Calu3 (cell line): Measurements from ENCODE around the gene FAM25A. TPM values are rescaled to one million over a fixed set of nuclear protein-coding genes. Genes with fewer than 3 reads are reported as not detected.
A peak's percentile ranks its signal among the peaks of the same experiment; 100 is the strongest.
"Not testable (repeated sequence)": the region's sequence is repeated elsewhere in the genome, so short reads cannot be mapped to it uniquely, and the experiment has no call there.

Experiments used
- Bru-seq: library from RNA; stranded (reverse); fragments of 400-500 nt; gene quantifications from one replicate; lab custom pipeline; 2021; lab: Mats Ljungman, UMichigan
- BruChase-seq, 2 experiments: library from RNA; stranded (reverse); fragments of 400-500 nt; gene quantifications; one replicate each; lab custom pipeline; 2021; lab: Mats Ljungman, UMichigan
- BruUV-seq: library from RNA; stranded (reverse); fragments of 400-500 nt; replicated peaks from 2 replicates; lab custom pipeline; 2021; lab: Mats Ljungman, UMichigan
- CTCF ChIA-PET: fragments of 300-600 bp; sonication (Branson Sonifier 250); formaldehyde crosslinking; loops from one replicate; lab custom pipeline; 2022; ENCODE audit warnings: antibody characterized with exemption; lab: Charles Lee
- DNase-seq: peaks from one replicate; pipeline ENCODE4 v3.0.0; 2022
- H3K27ac Mint-ChIP-seq: one replicate; pipeline ENCODE4 v1.8.0; 2022; ENCODE audit warnings: mixed read lengths; ENCODE audit not compliant: unreplicated experiment
- H3K27me3 Mint-ChIP-seq: one replicate; pipeline ENCODE4 v1.8.0; 2022; ENCODE audit warnings: mixed read lengths; ENCODE audit not compliant: unreplicated experiment
- H3K36me3 Mint-ChIP-seq: one replicate; pipeline ENCODE4 v1.8.0; 2022; ENCODE audit warnings: mild to moderate bottlenecking, moderate library complexity, mixed read lengths; ENCODE audit not compliant: insufficient read depth, unreplicated experiment
- H3K4me1 Mint-ChIP-seq: one replicate; pipeline ENCODE4 v1.8.0; 2022; ENCODE audit warnings: mild to moderate bottlenecking, low read depth, mixed read lengths; ENCODE audit not compliant: unreplicated experiment
- H3K4me3 Mint-ChIP-seq: one replicate; pipeline ENCODE4 v1.8.0; 2022; ENCODE audit warnings: mild to moderate bottlenecking, low read depth, moderate library complexity, mixed read lengths; ENCODE audit not compliant: unreplicated experiment
- H3K9me3 Mint-ChIP-seq: one replicate; pipeline ENCODE4 v1.8.0; 2022; ENCODE audit warnings: low read depth, mixed read lengths; ENCODE audit not compliant: unreplicated experiment
- intact Hi-C: fragments of 100-400 bp; cut with micrococcal nuclease; formaldehyde crosslinking; loops from one replicate; pipeline ENCODE4 v1.10.0; 2022; ENCODE audit not compliant: unreplicated experiment
- long read RNA-seq: library from polyadenylated mRNA; stranded (forward); transcript quantifications from one replicate; pipeline ENCODE4 v2.0.0, GENCODE V29; 2022
- total RNA-seq: library from RNA; stranded (reverse); gene quantifications from 2 replicates; pipeline ENCODE4 v1.2.3, GENCODE V29; 2022
- TF ChIP-seq, protein P1 (sequence below): fragments of 200-600 bp; IDR thresholded peaks from one replicate; pipeline ENCODE4 v1.8.0; 2022; ENCODE audit warnings: antibody characterized with exemption; ENCODE audit not compliant: unreplicated experiment

The FAM25A gene
- total RNA-seq (not detected in 2 replicates), Bru-seq, nascent RNA (not detected), BruChase-seq, experiment 1, labeled RNA remaining after a 6-hour chase (not detected), BruChase-seq, experiment 2, labeled RNA remaining after a 2-hour chase (not detected)
- long read RNA-seq, partial matches to known transcripts: 0 of 1 reads
- long read RNA-seq, other reads (novel, unspliced or antisense): 0 of 1 reads

DNA sequence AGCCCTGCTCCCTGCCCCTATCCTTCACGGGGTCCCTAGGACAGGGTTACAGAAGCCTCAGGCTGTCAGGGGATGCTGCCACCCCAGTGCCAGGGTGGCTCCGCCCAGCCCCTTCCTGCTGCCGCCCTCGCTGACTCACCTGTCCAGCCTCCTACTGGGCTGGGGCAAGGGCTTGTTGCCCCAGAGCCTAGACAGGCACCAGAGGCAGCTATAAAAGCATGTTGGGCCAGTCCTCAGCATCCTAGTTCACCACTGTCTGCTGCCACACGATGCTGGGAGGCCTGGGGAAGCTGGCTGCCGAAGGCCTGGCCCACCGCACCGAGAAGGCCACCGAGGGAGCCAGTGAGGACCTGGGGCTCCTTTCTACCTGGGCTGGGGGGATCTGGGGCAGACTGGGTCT lies at the start of gene FAM25A:
TSS of gene FAM25A (plus strand) at position 239 of the 400 bp plus-strand sequence. CDS start at position 270, 31 bp downstream.
- CTCF ChIA-PET, H3K9me3 Mint-ChIP-seq, H3K27me3 Mint-ChIP-seq, BruUV-seq, H3K4me3 Mint-ChIP-seq, H3K27ac Mint-ChIP-seq, H3K36me3 Mint-ChIP-seq, intact Hi-C loops, H3K4me1 Mint-ChIP-seq: not testable (repeated sequence)
- peak; percentile 25 for DNase-seq

DNA sequence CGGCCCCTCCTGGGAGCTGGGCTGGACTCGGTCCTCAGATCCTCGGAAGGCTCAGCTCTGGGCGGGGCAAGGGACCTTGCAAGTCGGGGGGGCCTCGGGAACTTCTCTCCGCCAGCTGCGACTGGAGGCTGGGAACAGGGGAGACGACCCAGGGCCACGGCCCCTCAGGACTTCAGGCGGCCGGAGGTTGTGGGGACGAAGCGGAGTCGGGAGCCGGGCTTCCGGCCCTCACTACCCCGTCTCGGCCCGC lies 49.2 kb upstream of the FAM25A start:
- Mint-ChIP-seq H3K9me3 (no peaks in the 10 kb centered on the region), H3K4me1 (peaks cover 27% of the 10 kb centered on the region), H3K27ac (no peak overlapping the region), H3K4me3 (peak overlapping the region; percentile 74), H3K27me3 (no peaks in the 10 kb centered on the region), H3K36me3 (peaks cover 9% of the 10 kb centered on the region)
- BruUV-seq: no TSS peak
- intact Hi-C loops: loop anchor here (5.0 kb wide), 1 partner anchor 121 kb away; the partner anchor contains the start of gene GLUD1
- CTCF ChIA-PET: interaction anchor here (1.0 kb wide), 1 partner anchor 16 kb away, joined by 5 read pairs; no protein-coding TSS in a partner anchor
- TF ChIP-seq, protein P1, sequence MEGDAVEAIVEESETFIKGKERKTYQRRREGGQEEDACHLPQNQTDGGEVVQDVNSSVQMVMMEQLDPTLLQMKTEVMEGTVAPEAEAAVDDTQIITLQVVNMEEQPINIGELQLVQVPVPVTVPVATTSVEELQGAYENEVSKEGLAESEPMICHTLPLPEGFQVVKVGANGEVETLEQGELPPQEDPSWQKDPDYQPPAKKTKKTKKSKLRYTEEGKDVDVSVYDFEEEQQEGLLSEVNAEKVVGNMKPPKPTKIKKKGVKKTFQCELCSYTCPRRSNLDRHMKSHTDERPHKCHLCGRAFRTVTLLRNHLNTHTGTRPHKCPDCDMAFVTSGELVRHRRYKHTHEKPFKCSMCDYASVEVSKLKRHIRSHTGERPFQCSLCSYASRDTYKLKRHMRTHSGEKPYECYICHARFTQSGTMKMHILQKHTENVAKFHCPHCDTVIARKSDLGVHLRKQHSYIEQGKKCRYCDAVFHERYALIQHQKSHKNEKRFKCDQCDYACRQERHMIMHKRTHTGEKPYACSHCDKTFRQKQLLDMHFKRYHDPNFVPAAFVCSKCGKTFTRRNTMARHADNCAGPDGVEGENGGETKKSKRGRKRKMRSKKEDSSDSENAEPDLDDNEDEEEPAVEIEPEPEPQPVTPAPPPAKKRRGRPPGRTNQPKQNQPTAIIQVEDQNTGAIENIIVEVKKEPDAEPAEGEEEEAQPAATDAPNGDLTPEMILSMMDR: no peak
- DNase-seq: no peak

DNA sequence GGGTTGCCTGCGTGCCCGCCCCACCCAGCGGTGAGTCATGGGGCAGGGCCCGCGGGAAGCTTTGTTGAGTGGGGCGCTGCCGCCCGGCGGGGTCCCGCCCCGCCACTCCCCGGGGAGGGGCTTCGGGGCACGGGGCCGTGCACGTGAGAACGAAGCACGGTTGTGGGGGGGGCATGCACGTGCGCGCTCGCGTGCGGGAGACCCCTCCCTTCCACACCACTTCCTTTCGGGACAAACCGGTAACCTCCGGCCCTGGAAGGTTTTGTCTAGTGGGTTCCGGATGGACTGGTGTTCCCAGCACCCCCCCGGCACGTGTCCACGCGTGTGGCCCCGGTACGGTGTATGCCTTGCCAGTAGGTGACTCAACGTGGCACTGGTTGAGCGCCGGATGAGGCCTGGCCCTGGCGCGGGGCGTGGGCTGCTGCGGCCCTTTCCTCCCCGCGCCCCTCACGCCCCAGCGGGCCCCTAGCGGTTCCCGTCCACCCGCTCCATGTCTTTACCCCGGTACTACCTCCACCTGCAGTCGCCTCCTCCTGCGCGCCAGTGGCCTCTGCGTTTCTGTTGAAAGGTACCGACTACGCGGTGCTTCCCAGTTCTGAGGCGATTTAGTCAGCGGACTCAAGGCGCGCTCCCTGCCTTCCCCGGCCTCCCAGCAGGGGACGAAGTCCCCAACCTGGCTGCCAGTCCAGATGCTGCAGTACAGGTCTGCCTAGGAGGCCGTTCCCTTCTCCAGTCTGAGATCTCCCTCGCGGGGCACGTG lies 48.7 kb upstream of the FAM25A start:
- Mint-ChIP-seq H3K36me3 (peaks cover 9% of the 10 kb centered on the region), H3K27ac (peak overlapping the region; percentile 71), H3K4me1 (peaks cover 27% of the 10 kb centered on the region), H3K27me3 (no peaks in the 10 kb centered on the region), H3K9me3 (no peaks in the 10 kb centered on the region), H3K4me3 (peak overlapping the region; percentile 74)
- peak; percentile 75 for DNase-seq
- BruUV-seq: no TSS peak
- TF ChIP-seq, protein P1: no peak
- CTCF ChIA-PET: interaction anchor here (1.0 kb wide), 1 partner anchor 17 kb away, joined by 5 read pairs; no protein-coding TSS in a partner anchor
- intact Hi-C loops: loop anchor here (5.0 kb wide), 1 partner anchor 121 kb away; the partner anchor contains the start of gene GLUD1

DNA sequence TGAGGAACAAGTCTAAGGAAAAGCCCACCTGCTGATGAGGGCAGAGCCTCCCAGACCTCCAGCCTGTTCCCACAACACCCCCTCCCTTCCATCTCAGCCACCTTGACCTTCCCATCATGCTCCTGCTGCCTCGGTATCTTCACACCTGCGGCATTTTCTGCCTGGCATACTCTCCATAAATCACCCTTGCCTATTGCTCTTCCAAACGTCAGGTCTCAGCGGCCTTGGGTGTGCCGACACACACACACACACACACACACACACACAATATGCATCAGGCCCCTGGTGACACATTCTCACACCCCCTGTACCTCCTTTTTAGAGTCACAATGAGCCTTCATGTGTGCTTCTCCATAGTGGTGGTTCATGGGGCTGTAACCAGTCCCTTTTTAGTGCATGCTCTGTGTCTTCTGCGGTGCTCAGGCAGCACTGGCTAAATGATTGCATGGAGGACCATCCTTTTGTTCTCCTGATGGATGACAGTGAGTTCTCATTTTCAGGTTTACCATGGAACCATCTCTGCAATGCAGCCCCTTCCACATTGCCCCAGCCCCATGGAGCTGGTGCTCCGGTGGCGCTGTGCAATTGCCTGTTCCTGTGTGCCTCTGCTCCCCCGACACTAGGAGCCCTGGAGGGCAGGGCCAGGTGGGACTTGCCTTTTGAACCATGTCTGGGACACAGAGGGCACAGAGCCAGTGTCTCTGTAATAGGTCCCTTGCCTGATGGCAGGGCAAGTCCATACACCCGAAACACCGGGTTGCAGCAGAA lies 47.3 kb upstream of the FAM25A start:
- BruUV-seq: no TSS peak
- CTCF ChIA-PET: no interaction called here
- no peaks in the 10 kb centered on the region for H3K9me3 Mint-ChIP-seq
- peaks cover 9% of the 10 kb centered on the region for H3K36me3 Mint-ChIP-seq
- DNase-seq: no peak
- H3K27me3 Mint-ChIP-seq: no peaks in the 10 kb centered on the region
- intact Hi-C loops: loop anchor here (5.0 kb wide), 1 partner anchor 120 kb away; the partner anchor contains the start of gene GLUD1
- no peak overlapping the region for H3K27ac Mint-ChIP-seq
- peaks cover 33% of the 10 kb centered on the region for H3K4me1 Mint-ChIP-seq
- no peak overlapping the region for H3K4me3 Mint-ChIP-seq
- TF ChIP-seq, protein P1: no peak
